Neural progenitor cell (in vitro differentiated cells): ENCODE measurements around the gene ARMC6. TPM values are rescaled to one million over a fixed set of nuclear protein-coding genes. Genes with fewer than 3 reads are reported as not detected.

Experiments
- DNase-seq: peaks from one replicate; pipeline ENCODE4 v3.0.0-alpha.2; 2016; ENCODE audit warnings: low spot score
- H2AFZ ChIP-seq: fragments of 200-600 bp; sonication (generic); replicated peaks from 2 replicates; pipeline ENCODE4 v1.6.1; 2016; ENCODE audit warnings: antibody characterized with exemption
- H3F3A ChIP-seq: fragments of 200-600 bp; sonication (generic); 2 replicates; pipeline ENCODE4 v1.6.1; 2016; ENCODE audit warnings: antibody characterized with exemption, low read depth
- H3K27ac ChIP-seq: fragments of 200-600 bp; sonication (generic); 2 replicates; pipeline ENCODE4 v1.5.1; 2016; ENCODE audit warnings: mild to moderate bottlenecking
- H3K27me3 ChIP-seq: fragments of 200-600 bp; sonication (generic); 2 replicates; pipeline ENCODE4 v1.6.1; 2016; ENCODE audit warnings: mild to moderate bottlenecking, moderate library complexity
- H3K36me3 ChIP-seq: fragments of 200-600 bp; sonication (generic); 2 replicates; pipeline ENCODE4 v1.5.1; 2016
- H3K4me1 ChIP-seq: fragments of 200-600 bp; sonication (generic); 2 replicates; pipeline ENCODE4 v1.6.1; 2016; ENCODE audit warnings: mixed run types
- H3K4me2 ChIP-seq: fragments of 200-600 bp; sonication (generic); 2 replicates; pipeline ENCODE4 v1.6.1; 2016
- H3K4me3 ChIP-seq: fragments of 200-600 bp; sonication (generic); 2 replicates; pipeline ENCODE4 v1.5.1; 2016
- H3K79me2 ChIP-seq: fragments of 200-600 bp; sonication (generic); 2 replicates; pipeline ENCODE4 v1.6.1; 2016; ENCODE audit warnings: low read depth
- H3K9ac ChIP-seq: fragments of 200-600 bp; sonication (generic); 2 replicates; pipeline ENCODE4 v1.6.1; 2016
- H3K9me3 ChIP-seq: fragments of 200-600 bp; sonication (generic); 2 replicates; pipeline ENCODE4 v1.5.1; 2016; ENCODE audit warnings: low read depth
- H4K20me1 ChIP-seq: fragments of 200-600 bp; sonication (generic); 2 replicates; pipeline ENCODE4 v1.6.1; 2016; ENCODE audit warnings: low read depth
- H3K27ac Mint-ChIP-seq: 3 replicates; pipeline ENCODE4 v1.8.0; 2021; ENCODE audit warnings: mixed read lengths
- H3K27me3 Mint-ChIP-seq: 2 replicates; pipeline ENCODE4 v1.8.0; 2022; ENCODE audit warnings: low read depth, mild to moderate bottlenecking, inconsistent platforms, moderate library complexity, mixed read lengths; ENCODE audit not compliant: insufficient read depth
- H3K36me3 Mint-ChIP-seq: 3 replicates; pipeline ENCODE4 v1.8.0; 2021; ENCODE audit warnings: mixed read lengths
- H3K4me1 Mint-ChIP-seq: 3 replicates; pipeline ENCODE4 v1.8.0; 2021; ENCODE audit warnings: mixed read lengths
- H3K4me3 Mint-ChIP-seq: 3 replicates; pipeline ENCODE4 v1.8.0; 2021; ENCODE audit warnings: mild to moderate bottlenecking, moderate library complexity, mixed read lengths
- H3K9me3 Mint-ChIP-seq: 3 replicates; pipeline ENCODE4 v1.8.0; 2020; ENCODE audit warnings: mixed read lengths
- EZH2 ChIP-seq: fragments of 200-600 bp; sonication (generic); IDR thresholded peaks from 2 replicates; pipeline ENCODE4 v1.6.1; 2017; ENCODE audit warnings: antibody characterized with exemption, mild to moderate bottlenecking, moderate library complexity
- EZH2phosphoT487 ChIP-seq: fragments of 200-600 bp; sonication (generic); IDR thresholded peaks from 2 replicates; pipeline ENCODE4 v1.6.1; 2017; ENCODE audit warnings: antibody characterized with exemption
- total RNA-seq: library from RNA; depleted of rRNA; stranded (reverse); fragments of >200 nt; gene quantifications from 2 replicates; pipeline ENCODE4 v1.2.3, GENCODE V29; 2015; ENCODE audit warnings: low replicate concordance
- TF ChIP-seq, protein P1 (sequence below): fragments of 200-600 bp; sonication (generic); IDR thresholded peaks from 2 replicates; pipeline ENCODE4 v1.5.1; 2017; ENCODE audit warnings: antibody characterized with exemption, mild to moderate bottlenecking

Gene ARMC6
- total RNA-seq, 1 donor from 2014 or later = 18.1 TPM

DNA sequence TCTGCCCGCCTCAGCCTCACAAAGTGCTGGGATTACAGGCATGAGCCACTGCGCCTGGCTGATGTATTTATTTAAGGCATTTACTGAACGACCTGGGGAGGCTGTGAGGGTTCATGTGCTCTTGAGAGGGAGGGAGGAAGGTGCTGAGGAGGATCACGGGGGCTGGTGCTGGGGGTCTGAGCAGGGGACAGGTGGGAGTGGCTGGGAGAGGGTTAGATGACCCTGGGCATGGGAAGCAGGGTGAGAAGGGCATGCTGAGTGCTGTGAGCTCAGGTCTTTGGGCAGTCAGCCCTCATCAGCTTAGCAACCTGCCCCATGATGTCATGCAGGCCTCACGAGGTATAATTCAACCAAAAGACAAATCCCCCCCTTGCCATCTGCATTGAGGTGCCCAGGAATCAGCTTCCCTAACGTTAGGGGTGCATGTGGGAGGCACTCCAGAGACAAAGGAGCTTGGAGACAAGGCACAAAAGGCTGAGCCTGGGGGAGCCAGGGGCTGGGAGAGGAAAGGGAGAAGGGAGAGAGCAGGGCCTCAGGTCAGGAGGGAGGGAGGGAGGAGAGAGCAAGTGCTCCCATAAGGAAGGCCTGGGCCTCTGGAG is 36.5 kb upstream of the ARMC6 start:
- H3K4me1 ChIP-seq = no peaks in the 10 kb centered on the region
- Mint-ChIP-seq H3K4me1 (peaks cover 14% of the 10 kb centered on the region), H3K27ac (no peak overlapping the region), H3K9me3 (no peaks in the 10 kb centered on the region), H3K36me3 (peaks cover 34% of the 10 kb centered on the region), H3K27me3 (peaks cover 4% of the 10 kb centered on the region), H3K4me3 (no peak overlapping the region)
- DNase-seq = no peak
- no peaks in the 10 kb centered on the region for H3K27me3 ChIP-seq
- no peak overlapping the region for H3K4me2 ChIP-seq
- H3K9ac ChIP-seq = no peak overlapping the region
- peaks cover 2% of the 10 kb centered on the region for H3K36me3 ChIP-seq
- peaks cover 20% of the 10 kb centered on the region for H4K20me1 ChIP-seq
- H3K9me3 ChIP-seq = no peaks in the 10 kb centered on the region
- H2AFZ ChIP-seq = no peak overlapping the region
- H3K27ac ChIP-seq = no peak overlapping the region
- H3K4me3 ChIP-seq = no peak overlapping the region
- peaks cover 5% of the 10 kb centered on the region for H3F3A ChIP-seq
- TF ChIP-seq EZH2phosphoT487 (no peak), EZH2 (no peak)
- TF ChIP-seq, protein P1, sequence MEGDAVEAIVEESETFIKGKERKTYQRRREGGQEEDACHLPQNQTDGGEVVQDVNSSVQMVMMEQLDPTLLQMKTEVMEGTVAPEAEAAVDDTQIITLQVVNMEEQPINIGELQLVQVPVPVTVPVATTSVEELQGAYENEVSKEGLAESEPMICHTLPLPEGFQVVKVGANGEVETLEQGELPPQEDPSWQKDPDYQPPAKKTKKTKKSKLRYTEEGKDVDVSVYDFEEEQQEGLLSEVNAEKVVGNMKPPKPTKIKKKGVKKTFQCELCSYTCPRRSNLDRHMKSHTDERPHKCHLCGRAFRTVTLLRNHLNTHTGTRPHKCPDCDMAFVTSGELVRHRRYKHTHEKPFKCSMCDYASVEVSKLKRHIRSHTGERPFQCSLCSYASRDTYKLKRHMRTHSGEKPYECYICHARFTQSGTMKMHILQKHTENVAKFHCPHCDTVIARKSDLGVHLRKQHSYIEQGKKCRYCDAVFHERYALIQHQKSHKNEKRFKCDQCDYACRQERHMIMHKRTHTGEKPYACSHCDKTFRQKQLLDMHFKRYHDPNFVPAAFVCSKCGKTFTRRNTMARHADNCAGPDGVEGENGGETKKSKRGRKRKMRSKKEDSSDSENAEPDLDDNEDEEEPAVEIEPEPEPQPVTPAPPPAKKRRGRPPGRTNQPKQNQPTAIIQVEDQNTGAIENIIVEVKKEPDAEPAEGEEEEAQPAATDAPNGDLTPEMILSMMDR = no peak
- H3K79me2 ChIP-seq = no peaks in the 10 kb centered on the region

DNA sequence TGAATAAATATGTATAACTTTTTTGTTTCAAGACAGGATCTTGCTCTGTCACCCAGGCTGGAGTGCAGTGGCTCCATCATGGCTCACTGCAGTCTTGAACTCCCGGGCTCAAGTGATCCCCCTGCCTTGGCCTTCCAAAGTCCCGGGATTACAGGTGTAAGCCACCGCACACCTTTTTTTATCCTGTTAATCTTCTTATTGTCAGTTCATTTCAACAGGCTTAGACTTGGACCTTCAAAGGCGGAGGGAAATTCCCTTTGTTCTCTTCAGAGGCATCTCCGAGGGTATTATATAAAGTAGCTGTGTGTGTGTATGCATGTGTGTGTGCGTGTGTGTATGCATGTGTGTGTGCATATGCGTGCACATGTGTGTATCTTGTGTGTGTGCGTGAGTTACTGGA is 35.1 kb upstream of the ARMC6 start:
- H4K20me1 ChIP-seq = peaks cover 20% of the 10 kb centered on the region
- Mint-ChIP-seq H3K4me1 (peaks cover 14% of the 10 kb centered on the region), H3K9me3 (no peaks in the 10 kb centered on the region), H3K36me3 (peaks cover 35% of the 10 kb centered on the region), H3K4me3 (no peak overlapping the region), H3K27ac (no peak overlapping the region), H3K27me3 (peaks cover 4% of the 10 kb centered on the region)
- TF ChIP-seq EZH2 (no peak), EZH2phosphoT487 (no peak)
- TF ChIP-seq, protein P1 = no peak
- H3K4me3 ChIP-seq = no peak overlapping the region
- no peak overlapping the region for H3K9ac ChIP-seq
- no peaks in the 10 kb centered on the region for H3K4me1 ChIP-seq
- H3K79me2 ChIP-seq = no peaks in the 10 kb centered on the region
- no peak overlapping the region for H2AFZ ChIP-seq
- no peak overlapping the region for H3K4me2 ChIP-seq
- H3K9me3 ChIP-seq = no peaks in the 10 kb centered on the region
- peaks cover 5% of the 10 kb centered on the region for H3F3A ChIP-seq
- DNase-seq = no peak
- H3K36me3 ChIP-seq = peaks cover 2% of the 10 kb centered on the region
- no peak overlapping the region for H3K27ac ChIP-seq
- no peaks in the 10 kb centered on the region for H3K27me3 ChIP-seq

DNA sequence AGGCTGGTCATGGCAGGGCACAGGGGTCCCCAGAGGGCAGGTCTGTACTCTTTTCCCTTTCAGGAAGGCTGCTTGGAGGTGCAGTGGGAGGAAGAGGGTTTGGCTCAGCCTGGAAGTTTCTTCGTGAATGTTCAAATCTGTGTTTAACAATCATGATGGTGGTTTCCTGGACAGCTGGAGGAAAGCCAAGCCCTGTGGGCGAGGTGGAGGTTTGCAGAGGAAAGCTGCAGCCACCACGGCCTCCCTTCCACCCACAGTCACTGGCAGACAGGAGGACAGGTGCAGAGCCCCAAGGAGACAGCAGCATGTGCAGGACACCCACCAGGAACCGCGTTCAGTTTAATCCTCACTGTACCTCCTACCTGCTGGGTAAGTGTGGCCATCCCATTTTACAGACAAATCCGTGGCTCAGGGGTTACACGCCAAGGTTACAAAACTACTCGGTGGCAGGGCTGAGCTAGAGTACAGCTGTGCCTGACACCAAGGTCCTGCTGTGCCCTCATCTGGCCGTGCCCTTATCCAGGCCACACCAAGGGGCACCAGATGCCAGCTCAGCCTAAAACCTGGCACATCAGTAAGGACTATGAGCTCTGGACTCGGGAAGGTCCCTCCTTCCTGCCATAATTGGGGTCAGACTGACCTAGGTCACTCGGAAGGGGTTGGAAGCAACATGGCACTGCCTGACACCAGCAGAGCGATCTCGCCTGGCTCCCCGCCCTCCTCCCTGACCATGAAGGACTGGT is 34.2 kb upstream of the ARMC6 start:
- no peak overlapping the region for H3K4me3 ChIP-seq
- H3K9ac ChIP-seq = no peak overlapping the region
- H3K4me1 ChIP-seq = no peaks in the 10 kb centered on the region
- peaks cover 5% of the 10 kb centered on the region for H3F3A ChIP-seq
- no peak overlapping the region for H2AFZ ChIP-seq
- H3K4me3 Mint-ChIP-seq = no peak overlapping the region
- no peak overlapping the region for H3K4me2 ChIP-seq
- peaks cover 4% of the 10 kb centered on the region for H3K27me3 Mint-ChIP-seq
- H3K36me3 ChIP-seq = peaks cover 2% of the 10 kb centered on the region
- DNase-seq = no peak
- TF ChIP-seq EZH2phosphoT487 = no peak
- TF ChIP-seq EZH2 = no peak
- TF ChIP-seq, protein P1 = no peak
- H3K4me1 Mint-ChIP-seq = peaks cover 12% of the 10 kb centered on the region
- peak overlapping the region; percentile 44 for H3K27ac Mint-ChIP-seq
- no peaks in the 10 kb centered on the region for H3K9me3 ChIP-seq
- no peak overlapping the region for H3K27ac ChIP-seq
- no peaks in the 10 kb centered on the region for H3K9me3 Mint-ChIP-seq
- H3K79me2 ChIP-seq = no peaks in the 10 kb centered on the region
- peaks cover 23% of the 10 kb centered on the region for H4K20me1 ChIP-seq
- H3K27me3 ChIP-seq = no peaks in the 10 kb centered on the region
- H3K36me3 Mint-ChIP-seq = peaks cover 28% of the 10 kb centered on the region
